Spleen (tissue), 11 donors: Measurements from ENCODE around the gene REX1BD. TPM values are rescaled to one million over a fixed set of nuclear protein-coding genes. Genes with fewer than 3 reads are reported as not detected.

ENCODE experiments used
- DNase-seq: peaks from one replicate; pipeline ENCODE4 v3.0.0-alpha.2; 2020
- H3K27ac ChIP-seq, 8 donors: fragments of 200-600 bp; sonication (generic) in 7 of 8; 1 replicate in 4 of 8; 2 replicates in 4 of 8; pipeline versions ENCODE4 v1.5.0 to v1.8.0; 2016 to 2021; ENCODE audit warnings: inconsistent platforms in 4 of 8, mild to moderate bottlenecking in 4 of 8, moderate library complexity in 1 of 8
- H3K27me3 ChIP-seq, 7 donors: fragments of 200-600 bp; sonication (generic) in 6 of 7; replicated peaks in 1 of 7; 1 replicate in 4 of 7; 2 replicates in 3 of 7; pipeline versions ENCODE4 v1.5.0 to v1.8.0; 2016 to 2021; ENCODE audit warnings: inconsistent platforms in 3 of 7, mild to moderate bottlenecking in 1 of 7
- H3K36me3 ChIP-seq, 6 donors: fragments of 200-600 bp; sonication (generic) in 5 of 6; 1 replicate in 4 of 6; 2 replicates in 2 of 6; pipeline versions ENCODE4 v1.5.0 to v1.8.0; 2016 to 2021; ENCODE audit warnings: inconsistent platforms in 2 of 6
- H3K4me1 ChIP-seq, 6 donors: fragments of 200-600 bp; sonication (generic) in 5 of 6; 1 replicate in 3 of 6; 2 replicates in 3 of 6; pipeline versions ENCODE4 v1.5.0 to v1.8.0; 2016 to 2021; ENCODE audit warnings: inconsistent platforms in 3 of 6
- H3K4me3 ChIP-seq, 8 donors: fragments of 200-600 bp; sonication (generic) in 7 of 8; 1 replicate in 4 of 8; 2 replicates in 4 of 8; pipeline versions ENCODE4 v1.5.0 to v1.8.0; 2016 to 2021; ENCODE audit warnings: inconsistent platforms in 4 of 8, mild to moderate bottlenecking in 4 of 8, moderate library complexity in 2 of 8
- H3K9me3 ChIP-seq, 8 donors: fragments of 200-600 bp; sonication (generic) in 7 of 8; 1 replicate in 4 of 8; 2 replicates in 4 of 8; pipeline versions ENCODE4 v1.5.0 to v1.8.0; 2016 to 2021; ENCODE audit warnings: inconsistent platforms in 4 of 8
- POLR2A ChIP-seq, 3 donors: fragments of 450-650 bp; IDR thresholded peaks; one replicate each; pipeline ENCODE4 v1.5.1; 2017; ENCODE audit warnings: antibody characterized with exemption in 3 of 3, mild to moderate bottlenecking in 1 of 3
- POLR2AphosphoS5 ChIP-seq, 3 donors: sonication (generic); formaldehyde crosslinking; IDR thresholded peaks; one replicate each; pipeline ENCODE4 v1.5.1; 2017; ENCODE audit warnings: antibody characterized with exemption in 3 of 3
- WGBS, 5 donors: extraction: QIAGEN DNeasy Blood & Tissue Kit in 3 of 5; methylation state at CpG; one replicate each; pipeline versions ENCODE4 v1.1.5 to v1.1.7; 2013 to 2018; 5-methylcytosine and 5-hydroxymethylcytosine counted together
- intact Hi-C: fragments of 100-400 bp; cut with DNase I; formaldehyde crosslinking; loops from one replicate; pipeline ENCODE4 v1.15.0; 2023; ENCODE audit warnings: low total_unique reads
- polyA plus RNA-seq, 3 donors: library from polyadenylated mRNA; stranded (reverse); fragments of 200-250 nt; gene quantifications; one replicate each; pipeline ENCODE4 v1.2.1, GENCODE V29; 2013
- total RNA-seq, 7 donors: library from RNA; depleted of rRNA in 3 of 7; stranded (reverse); fragments of >200 nt in 3 of 7; fragmentation: NEBNext Ultra II Directional in 4 of 7; extraction: Animal tissue kit (Norgen Biotek cat#: 25700) in 4 of 7; gene quantifications; one replicate each; pipeline versions ENCODE4 v1.1.0 to v1.2.1, GENCODE V29; 2016 to 2021
- TF ChIP-seq, protein P1 (sequence below), 11 experiments: fragments of 200-600 bp in 7 of 11; fragments of 450-650 bp in 4 of 11; sonication (generic) in 4 of 11; IDR thresholded peaks in 8 of 11; conservative IDR thresholded peaks in 3 of 11; 1 replicate in 7 of 11; 2 replicates in 4 of 11; pipeline versions ENCODE4 v1.4.0 to v1.8.0; 2016 to 2021; ENCODE audit warnings: antibody characterized with exemption in 11 of 11, inconsistent platforms in 4 of 11, mild to moderate bottlenecking in 1 of 11
- donor health status: healthy with polysubstance abuse.
- donor health status: DM: no; HTN: no; CAD: no; lungs with moderate emphysema.
- donor health status: DM: no; HTN: no; CAD: no.
- donor health status: Bipolar disorder and iron deficiency.
- donor health status: healthy.
- donor health status: DM: no; HTN: no; CAD: no.
- donor health status: DM: yes; HTN: yes; CAD: no.

REX1BD gene
- total and polyA plus RNA-seq, 10 donors, result 65.4 to 182 (median 86.3) TPM

DNA sequence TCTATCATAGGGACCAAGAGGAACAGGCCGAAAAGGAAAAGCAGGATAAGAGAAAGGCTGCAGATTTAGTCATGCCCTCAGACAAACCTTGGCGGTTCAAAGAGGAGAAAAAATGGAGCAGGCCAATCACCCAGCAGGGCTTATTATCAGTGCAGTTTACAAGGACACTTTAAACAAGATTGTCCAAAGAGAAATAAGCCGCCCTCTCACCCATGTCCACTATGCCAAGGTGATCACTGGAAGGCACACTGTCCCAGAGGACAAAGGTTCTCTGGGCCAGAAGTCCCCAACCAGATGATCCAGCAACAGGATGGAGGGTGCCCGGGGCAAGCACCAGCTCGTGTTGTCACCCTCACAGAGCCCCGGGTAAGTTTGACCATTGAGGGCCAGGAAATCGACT is 8.3 kb upstream of the REX1BD start:
- WGBS, 5 donors, result 66 to 77% (median 75%) methylated on average over 7 of the region's 7 CpGs
- peaks cover 0 to 2% (median under 1%) of the 10 kb centered on the region in 6 donors for H3K4me1 ChIP-seq
- intact Hi-C loops, result no loop called here
- H3K27me3 ChIP-seq, result no peaks in the 10 kb centered on the region
- no peak overlapping the region for H3K27ac ChIP-seq
- H3K9me3 ChIP-seq, result no peaks in the 10 kb centered on the region
- H3K4me3 ChIP-seq, result no peak overlapping the region
- peaks cover 0 to 34% (median 27%) of the 10 kb centered on the region in 6 donors for H3K36me3 ChIP-seq
- no peak for DNase-seq
- TF ChIP-seq, protein P1, sequence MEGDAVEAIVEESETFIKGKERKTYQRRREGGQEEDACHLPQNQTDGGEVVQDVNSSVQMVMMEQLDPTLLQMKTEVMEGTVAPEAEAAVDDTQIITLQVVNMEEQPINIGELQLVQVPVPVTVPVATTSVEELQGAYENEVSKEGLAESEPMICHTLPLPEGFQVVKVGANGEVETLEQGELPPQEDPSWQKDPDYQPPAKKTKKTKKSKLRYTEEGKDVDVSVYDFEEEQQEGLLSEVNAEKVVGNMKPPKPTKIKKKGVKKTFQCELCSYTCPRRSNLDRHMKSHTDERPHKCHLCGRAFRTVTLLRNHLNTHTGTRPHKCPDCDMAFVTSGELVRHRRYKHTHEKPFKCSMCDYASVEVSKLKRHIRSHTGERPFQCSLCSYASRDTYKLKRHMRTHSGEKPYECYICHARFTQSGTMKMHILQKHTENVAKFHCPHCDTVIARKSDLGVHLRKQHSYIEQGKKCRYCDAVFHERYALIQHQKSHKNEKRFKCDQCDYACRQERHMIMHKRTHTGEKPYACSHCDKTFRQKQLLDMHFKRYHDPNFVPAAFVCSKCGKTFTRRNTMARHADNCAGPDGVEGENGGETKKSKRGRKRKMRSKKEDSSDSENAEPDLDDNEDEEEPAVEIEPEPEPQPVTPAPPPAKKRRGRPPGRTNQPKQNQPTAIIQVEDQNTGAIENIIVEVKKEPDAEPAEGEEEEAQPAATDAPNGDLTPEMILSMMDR (IDR thresholded peaks at IDR 0.05 in 8 of 11, conservative IDR thresholded peaks at IDR 0.05 in 3 of 11), result no peak
- TF ChIP-seq POLR2AphosphoS5 (IDR thresholded peaks at IDR 0.05) (no peak), POLR2A (IDR thresholded peaks at IDR 0.05) (no peak)

DNA sequence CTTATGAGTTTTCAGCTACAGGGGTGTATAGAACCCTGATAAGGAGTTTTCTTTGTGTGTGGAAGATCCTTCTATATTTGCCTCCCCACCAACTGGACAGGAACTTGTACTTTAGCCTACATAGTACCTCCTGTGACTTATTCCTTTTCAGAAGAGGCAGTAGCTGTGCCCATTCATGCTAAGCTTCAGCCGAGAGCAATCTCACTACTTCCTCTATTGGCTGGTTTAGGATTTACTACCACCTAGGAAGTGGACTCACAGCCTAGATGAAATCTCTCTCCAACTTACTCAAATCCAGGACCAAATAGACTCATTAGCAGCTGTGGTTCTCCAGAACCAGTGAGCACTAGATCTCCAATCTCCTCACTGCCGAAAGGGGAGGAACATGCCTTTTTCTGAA is 2.3 kb upstream of the REX1BD start:
- no peak for DNase-seq
- Histone ChIP-seq H3K9me3 (no peaks in the 10 kb centered on the region), H3K27me3 (no peaks in the 10 kb centered on the region), H3K27ac (peak overlapping the region in 2 of 8 donors; percentile 32 to 39), H3K4me1 (peaks cover 18 to 51% (median 34%) of the 10 kb centered on the region in 6 donors), H3K4me3 (no peak overlapping the region), H3K36me3 (peaks cover 0 to 11% (median 7%) of the 10 kb centered on the region in 6 donors)
- WGBS, 5 donors, result 53 to 58% (median 54%) methylated on average over 2 of the region's 2 CpGs
- intact Hi-C loops, result no loop called here
- TF ChIP-seq POLR2AphosphoS5 (IDR thresholded peaks at IDR 0.05), result no peak
- TF ChIP-seq, protein P1 (IDR thresholded peaks at IDR 0.05 in 8 of 11, conservative IDR thresholded peaks at IDR 0.05 in 3 of 11), result no peak
- TF ChIP-seq POLR2A (IDR thresholded peaks at IDR 0.05), result no peak

DNA sequence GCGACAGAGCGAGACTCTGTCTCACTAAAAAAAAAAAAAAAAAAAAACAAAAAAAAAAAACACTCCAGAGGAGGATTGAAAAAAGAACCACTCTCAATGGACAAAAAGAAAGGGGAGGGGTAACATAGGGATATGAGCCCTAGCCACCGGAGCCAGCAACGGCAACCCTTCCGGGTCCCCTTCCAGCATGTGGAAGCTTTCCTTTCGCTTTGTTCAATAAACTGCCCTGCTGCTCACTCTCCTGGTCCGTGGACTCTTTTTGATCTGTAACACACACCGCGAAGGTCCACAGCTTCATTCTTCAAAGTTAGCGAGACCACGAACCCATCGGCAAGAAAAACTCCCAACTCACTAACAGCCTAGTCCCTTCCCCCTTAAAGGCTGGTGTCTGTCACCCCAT is 1.0 kb upstream of the REX1BD start:
- intact Hi-C loops, result no loop called here
- Histone ChIP-seq H3K9me3 (no peaks in the 10 kb centered on the region), H3K36me3 (peaks cover 0 to 23% (median 13%) of the 10 kb centered on the region in 6 donors), H3K4me3 (peak overlapping the region in 2 of 8 donors; percentile 85 to 94), H3K4me1 (peaks cover 18 to 51% (median 34%) of the 10 kb centered on the region in 6 donors), H3K27me3 (no peaks in the 10 kb centered on the region), H3K27ac (peak overlapping the region in 6 of 8 donors; percentile 89 to 96 (median 92))
- TF ChIP-seq POLR2A (IDR thresholded peaks at IDR 0.05), result no peak
- WGBS, 5 donors, result 87 to 94% (median 88%) methylated on average over 10 to 12 of the region's 12 CpGs
- no peak for DNase-seq

DNA sequence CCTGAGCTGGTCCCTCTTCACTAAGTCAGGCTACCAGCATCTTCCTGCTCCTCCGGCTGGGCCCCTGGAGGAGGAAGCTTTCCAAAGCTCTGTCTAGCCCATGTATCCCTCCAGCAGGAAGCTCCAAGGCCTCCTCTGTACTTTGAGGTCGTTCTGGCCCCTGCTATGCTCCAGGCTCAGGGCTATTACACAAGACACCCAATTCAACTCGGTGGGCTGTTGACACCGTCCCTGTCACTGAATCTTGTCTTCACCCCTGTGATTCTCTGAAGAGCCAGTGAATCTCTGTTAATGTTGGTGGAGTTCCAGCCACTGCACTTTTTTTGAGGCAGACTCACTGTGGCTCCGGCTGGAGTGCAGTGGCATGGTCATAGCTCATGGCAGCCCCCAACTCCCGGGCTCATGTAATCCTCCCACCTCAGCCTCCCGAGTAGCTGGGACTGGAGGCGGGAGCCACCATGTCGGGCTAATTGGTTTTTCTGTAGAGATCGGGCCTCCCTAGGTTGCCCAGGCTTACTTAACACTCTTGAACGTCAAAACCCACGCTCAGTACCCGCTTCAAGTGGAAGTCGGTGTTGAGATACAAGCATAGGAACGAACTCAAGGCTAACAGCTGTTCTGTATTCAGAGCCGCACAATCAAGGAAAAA is 512 bp upstream of the REX1BD start:
- H3K36me3 ChIP-seq, result peaks cover 0 to 23% (median 13%) of the 10 kb centered on the region in 6 donors
- H3K27ac ChIP-seq, result peak overlapping the region; percentile 89 to 96 (median 92)
- peak overlapping the region; percentile 77 to 98 (median 94) for H3K4me3 ChIP-seq
- peaks cover 18 to 51% (median 34%) of the 10 kb centered on the region in 6 donors for H3K4me1 ChIP-seq
- TF ChIP-seq POLR2A (IDR thresholded peaks at IDR 0.05) (no peak), POLR2AphosphoS5 (IDR thresholded peaks at IDR 0.05) (no peak)
- TF ChIP-seq, protein P1 (IDR thresholded peaks at IDR 0.05 in 8 of 11, conservative IDR thresholded peaks at IDR 0.05 in 3 of 11), result no peak
- intact Hi-C loops, result no loop called here
- 18 to 32% (median 27%) methylated on average over 16 of the region's 16 CpGs for WGBS, 5 donors
- H3K9me3 ChIP-seq, result no peaks in the 10 kb centered on the region
- H3K27me3 ChIP-seq, result no peaks in the 10 kb centered on the region
- no peak for DNase-seq
